HG03432 (cell line): ENCODE measurements around the gene SLC38A1.
"Not testable (repeated sequence)": the region's sequence is repeated elsewhere in the genome, so short reads cannot be mapped to it uniquely, and the experiment has no call there.

Experiments used
- ATAC-seq: cut with Tn5 transposase; IDR thresholded peaks from one replicate; pipeline ENCODE4 v1.9.1; 2021; ENCODE audit warnings: mild to moderate bottlenecking, moderate library complexity; ENCODE audit not compliant: unreplicated experiment

Gene SLC38A1

DNA sequence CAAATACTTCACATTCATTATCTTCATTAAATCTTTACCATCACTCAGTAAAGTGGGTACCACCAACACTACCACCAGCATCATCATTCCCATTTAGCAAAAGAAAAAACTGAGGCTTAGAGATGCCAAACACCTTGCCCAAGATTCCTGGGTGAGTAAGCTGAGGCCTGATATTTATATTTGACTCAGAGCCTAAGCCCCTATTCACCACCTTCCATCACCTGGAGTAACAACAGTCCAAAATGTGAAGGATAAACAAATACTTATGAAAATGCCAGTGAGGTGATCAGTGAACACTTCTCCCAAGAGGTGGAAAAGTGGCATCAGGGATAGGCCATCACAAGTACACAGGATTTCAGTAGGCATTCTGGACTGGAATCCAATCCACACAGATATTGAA, 3.7 kb downstream of the SLC38A1 start:
- ATAC-seq, result no peak

DNA sequence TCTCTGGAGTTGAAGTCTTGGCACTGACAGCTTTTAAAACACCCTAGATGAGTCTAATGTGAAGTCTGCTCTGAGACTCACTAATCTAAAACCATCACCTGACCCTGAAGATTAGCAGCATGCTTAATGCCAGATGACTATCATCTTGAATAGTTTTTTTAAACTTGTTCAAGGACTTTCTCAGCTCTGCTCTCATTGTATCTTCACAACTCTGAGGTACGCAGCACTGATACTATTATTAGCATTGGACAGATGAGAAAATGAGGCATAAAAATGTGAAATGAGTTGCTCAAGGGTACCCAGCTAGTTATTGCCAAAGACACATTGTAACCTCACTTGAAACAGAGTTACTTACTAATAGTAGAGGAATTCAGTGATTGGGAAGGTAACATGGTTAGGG, 4.8 kb downstream of the SLC38A1 start:
- no peak for ATAC-seq

DNA sequence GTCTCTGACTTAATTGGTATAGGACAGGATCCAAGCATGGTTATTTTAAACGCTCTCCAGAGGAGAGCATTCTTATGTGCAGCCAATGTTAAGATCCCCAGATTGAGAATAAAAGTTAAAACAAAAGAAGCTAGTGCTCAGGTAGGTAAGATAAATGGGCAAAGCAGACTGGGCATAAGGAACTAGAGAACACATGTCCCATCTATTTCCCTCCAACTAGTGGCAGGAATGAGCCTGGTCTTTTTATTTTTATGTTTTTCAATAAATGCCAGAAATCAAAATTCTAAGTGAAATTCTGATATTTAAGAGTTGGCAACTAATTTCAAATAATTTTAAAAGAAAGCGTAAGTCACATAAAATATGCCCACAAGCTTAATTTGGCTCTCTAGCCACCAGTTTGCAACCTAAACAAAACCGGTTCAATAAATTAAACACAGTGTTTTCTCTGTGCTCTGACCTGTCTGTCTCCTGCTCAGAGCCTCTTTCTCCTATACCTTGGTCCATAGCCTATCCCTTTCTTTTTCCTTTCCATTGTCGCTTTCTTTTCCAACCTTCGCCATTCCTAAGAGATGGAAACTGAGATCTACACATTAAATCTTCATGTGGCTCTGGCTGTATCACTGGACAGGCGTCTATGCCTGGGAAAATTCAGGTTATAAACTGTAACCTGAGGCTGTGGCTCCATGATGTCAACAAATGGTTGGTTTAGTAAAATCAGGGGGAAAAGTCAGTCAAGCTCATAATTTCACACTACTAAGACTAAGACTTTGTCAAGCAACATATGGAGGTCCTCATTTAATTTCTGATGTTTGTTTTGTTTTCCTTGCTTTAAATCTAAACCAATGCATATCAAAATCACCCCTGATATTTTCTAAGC, 5.5 kb downstream of the SLC38A1 start:
- ATAC-seq, result no peak

DNA sequence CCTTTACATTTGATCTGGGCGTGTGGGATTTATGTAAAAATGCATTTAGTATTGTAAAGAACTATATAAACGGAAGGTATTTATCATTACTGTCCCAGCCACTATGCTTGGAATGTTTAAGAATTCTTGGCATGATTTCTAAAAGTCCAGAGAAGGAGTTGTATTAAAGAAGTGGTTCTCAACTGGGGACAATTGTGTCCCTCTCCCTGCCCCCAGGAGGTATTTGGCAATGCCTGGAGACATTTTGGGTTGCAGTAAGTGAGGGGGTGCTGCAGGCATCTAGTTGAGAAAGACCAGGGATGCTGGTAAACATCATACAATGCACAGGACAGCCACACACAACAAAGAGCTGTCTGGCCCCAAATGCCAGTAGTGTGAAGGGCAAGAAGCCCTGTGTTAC, 7.2 kb downstream of the SLC38A1 start:
- ATAC-seq, result no peak

DNA sequence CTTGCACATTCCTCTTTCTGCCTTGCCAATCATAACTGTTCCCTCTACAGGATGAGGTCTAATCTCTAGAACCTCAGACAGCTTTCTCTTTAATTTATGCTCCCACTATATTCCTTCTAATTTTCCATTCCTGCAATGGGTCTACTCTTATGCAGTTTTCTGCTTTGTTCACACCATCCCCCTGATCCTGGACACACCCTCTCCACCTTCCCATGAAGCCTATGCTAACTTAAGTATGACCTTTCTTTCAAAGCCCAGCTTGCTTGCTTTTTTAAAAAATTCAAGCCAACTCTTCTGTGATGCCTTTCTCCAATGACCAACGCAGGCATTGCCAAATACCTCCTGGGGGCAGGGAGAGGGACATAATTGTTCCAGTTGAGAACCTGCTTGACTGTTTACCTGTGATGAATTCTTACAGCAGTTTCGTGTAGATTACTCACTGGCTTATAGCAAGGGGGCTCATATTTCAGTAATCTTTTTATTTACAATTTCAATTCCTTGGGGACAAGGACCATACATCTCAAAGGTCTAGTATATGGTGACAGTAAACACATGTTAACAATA, 7.8 kb downstream of the SLC38A1 start:
- no peak for ATAC-seq

DNA sequence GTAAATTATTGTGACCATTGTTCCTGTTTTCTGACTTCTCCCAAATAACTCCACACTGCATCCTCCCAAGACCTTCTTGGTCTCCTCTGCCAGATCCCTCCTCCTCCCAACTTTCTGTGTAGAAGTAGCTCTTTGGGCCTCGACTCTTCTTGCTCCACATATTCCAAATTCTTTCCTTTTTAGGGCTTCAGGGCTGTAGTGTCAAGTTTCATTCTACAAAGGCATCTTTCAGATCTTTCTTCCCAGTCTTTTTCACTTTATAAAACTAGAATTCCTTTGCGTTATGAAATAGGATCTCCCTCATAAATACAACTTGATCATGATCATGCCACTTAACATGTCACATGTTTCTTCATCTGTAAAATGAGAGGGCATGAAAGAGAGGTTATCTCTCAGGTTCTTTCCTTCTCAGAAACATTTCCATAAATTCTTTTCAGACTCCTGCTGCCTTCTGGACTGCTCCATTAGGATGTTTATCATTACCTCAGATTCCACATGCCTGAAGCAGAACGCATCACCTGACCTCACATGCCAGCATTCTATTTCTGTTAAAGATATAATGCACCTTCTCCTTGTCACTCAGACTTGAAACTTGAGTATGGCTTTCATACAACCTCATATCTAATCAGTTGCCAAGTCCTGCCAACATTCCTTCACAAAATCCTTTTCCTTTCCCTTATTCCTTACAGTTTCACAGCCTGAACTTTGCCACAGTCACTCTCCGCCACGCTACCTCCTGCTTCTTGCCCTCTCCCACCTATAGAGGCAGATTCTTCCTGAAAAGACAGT, 8.5 kb downstream of the SLC38A1 start:
- no peak for ATAC-seq

DNA sequence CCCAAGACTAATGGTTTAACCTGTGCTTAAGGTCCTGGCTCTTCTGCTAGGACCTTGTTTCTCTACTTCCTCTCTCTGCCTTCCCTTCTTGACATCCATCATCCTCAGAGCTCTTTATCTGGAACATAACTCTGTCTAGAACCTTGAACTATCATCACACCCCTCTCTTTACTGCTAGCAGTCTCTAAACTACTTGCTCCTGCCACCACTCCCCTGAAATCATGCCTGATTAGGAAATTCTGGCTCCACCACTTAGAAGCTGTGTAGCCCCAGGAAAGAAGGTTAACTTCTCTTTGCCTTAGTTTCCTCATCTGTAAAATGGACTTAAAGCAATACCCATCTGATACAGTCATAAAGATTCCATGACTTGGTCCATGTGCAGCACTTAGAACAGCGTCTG, 9.1 kb downstream of the SLC38A1 start:
- ATAC-seq, result no peak

DNA sequence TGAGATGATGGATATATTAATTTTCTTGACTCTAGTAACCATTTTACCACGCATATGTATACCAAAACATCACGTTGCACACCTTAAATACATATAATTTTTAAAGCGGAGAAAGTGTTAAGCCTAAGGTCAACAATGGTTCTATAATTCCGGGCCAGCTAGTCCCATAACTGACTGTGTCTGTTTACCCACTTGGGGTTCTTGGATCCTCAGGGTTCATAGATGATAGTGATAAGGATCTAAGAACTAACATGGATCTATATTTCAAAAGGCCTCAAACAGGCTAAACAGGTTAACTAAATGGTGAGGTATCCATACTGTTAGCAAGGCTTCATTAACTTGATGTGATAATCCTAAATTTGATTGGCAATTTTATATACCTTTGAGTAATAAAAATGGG, 9.8 kb downstream of the SLC38A1 start:
- ATAC-seq, result no peak

DNA sequence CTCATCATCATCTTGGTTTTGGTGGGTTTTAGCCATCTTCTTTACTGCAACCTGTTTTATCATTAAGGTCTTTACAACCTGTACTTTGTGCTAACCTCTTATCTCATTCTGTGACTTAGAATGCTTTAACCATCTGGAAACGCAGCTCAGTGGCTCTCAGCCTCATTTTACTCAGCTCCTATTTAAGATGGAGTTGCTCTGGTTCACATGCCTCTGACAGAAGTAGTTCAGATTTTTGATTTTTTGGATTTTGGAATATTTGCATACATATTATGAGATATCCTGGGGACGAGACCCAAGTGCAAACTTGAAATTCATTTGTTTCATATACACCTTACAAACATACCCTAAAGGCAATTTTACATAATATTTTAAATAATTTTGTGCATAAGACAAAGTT, 10.7 kb downstream of the SLC38A1 start:
- ATAC-seq, result no peak

DNA sequence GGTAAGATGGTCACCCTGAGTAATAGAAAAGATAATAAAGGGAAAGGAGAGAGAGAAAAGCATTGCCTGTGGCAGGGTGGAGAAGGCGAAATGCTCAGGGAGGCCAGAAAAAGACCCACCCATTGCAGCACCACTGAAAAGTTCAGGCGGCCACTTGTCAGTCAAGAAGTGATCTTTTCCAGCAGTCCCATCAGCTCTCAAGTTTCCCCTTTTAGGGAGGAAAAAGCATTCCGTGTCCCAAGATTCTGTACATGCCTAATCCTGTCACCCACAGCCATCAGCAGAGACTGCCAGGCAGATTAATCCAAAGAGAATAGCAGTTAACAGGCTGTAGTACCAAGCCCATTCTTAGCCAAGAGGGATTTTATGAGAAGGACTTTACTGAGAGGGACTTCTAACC, 11.9 kb downstream of the SLC38A1 start:
- ATAC-seq, result no peak

DNA sequence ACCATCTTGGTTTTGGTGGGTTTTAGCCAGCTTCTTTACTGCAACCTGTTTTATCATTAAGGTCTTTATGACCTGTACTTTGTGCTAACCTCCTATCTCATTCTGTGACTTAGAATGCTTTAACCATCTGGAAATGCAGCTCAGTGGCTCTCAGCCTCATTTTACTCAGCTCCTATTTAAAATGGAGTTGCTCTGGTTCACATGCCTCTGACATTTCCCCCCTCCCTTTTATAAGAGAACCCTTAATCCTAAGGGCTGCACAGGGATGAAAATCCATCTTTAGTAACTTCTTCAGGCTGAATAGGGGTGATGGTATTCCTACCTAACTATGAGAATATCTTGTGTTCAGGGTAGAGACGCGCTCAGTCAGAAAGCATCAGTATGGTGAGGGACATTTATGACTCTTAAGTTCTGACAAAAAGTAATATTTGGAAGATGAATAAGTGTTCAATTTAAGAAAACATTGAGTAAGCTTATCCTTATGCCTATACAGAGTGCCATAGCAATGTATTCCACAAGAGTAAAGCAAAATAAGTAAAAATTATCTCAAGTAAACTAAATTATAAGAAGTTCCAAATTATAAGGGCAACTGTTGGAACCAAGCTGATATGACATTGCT, 15.2 kb downstream of the SLC38A1 start:
- no peak for ATAC-seq

DNA sequence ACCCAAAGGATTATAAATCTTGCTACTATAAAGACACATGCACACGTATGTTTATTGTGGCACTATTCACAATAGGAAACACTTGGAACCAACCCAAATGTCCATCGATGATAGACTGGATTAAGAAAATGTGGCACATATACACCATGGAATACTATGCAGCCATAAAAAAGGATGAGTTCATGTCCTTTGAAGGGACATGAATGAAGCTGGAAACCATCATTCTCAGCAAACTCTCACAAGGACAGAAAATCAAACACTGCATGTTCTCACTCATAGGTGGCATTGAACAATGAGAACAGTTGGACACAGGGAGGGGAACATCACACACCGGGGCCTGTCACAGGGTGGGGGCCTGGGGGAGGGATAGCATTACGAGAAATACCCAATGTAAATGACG, 16.8 kb downstream of the SLC38A1 start:
- not testable (repeated sequence) for ATAC-seq

DNA sequence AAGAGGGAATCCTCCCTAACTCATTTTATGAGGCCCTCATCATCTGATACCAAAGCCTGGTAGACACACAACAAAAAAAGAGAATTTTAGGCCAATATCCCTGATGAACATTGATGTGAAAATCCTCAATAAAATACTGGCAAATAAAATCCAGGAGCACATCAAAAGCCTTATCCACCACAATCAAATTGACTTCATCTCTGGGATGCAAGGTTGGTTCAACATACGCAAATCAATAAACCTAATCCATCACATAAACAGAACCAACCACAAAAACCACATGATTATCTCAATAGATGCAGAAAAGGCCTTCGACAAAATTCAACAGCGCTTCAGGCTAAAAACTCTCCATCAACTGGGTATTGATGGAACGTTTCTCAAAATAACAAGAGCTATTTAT, 18.9 kb downstream of the SLC38A1 start:
- not testable (repeated sequence) for ATAC-seq

DNA sequence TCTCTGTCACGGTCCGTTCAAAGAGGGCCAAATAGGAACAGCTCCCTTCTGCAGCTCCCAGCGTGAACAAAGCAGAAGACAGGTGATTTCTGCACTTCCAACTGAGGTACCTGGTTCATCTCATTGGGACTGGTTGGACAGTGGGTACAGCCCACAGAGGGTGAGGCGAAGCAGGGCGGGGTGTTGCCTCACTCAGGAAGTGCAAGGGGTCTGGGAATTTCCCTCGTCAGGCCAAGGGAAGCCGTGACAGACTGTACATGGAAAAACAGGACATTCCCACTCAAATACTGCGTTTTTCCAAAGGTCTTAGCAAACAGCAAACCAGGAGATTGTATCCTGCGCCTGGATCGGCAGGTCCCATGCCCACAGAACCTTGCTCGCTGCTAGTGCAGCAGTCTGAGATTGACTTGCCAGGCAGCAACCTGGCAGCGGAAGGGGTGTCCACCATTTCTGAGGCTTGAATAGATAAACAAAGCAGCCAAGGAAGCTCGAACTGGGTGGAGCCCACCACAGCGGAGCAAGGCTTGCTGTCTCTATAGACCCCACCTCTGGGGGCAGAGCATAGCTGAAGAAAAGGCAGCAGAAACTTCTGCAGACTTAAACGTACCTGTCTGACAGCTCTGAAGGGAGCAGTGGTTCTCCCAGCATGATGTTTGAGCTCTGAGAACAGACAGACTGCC, 22.7 kb downstream of the SLC38A1 start:
- ATAC-seq, result no peak

DNA sequence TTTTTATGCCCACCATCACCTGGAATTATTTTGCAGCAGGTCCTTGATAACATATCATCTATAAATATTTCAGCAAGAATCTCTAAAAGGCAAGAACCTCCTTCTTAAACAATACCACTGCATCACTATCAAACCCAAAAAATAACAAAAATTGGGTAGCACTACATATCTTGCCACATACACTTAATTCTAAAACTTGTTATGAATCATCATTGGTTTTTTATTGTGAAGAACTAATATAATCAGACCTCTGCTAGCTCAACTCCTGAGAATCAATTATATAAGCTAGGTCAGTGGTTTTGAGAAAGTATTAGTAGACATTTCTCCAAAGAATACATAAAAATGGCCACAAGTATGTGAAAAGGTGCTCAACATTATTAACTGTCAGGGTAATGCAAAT, 23.8 kb downstream of the SLC38A1 start:
- no peak for ATAC-seq

DNA sequence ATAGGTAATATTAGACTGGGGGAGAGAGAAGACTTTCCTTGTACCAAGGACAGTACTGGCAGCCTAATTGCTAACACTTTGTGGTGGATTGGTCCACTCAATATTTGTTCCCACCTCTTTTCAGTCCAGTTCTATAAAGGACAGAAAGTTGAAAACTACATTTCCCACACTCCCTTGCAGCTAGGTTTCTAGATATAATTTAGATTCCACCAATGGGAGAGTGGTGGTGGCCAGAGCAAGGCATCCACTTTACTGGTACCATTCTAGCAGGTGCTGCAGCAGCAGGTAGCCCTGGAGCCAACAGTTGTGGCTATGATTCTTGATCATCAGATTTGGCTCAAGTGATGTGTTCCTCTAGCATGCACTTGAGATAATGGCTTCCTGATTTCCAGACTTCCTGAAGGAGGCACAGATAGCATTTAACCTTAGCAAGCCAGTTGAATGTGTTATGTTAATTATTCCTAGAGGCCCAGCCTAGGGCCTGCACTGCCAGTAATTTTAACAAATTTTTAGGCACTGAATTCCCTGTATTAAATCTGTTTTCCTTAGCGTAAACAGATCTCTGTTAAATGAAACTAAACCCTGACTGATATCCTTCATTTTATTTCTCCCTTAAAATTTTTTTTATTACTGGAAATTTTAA, 24.4 kb downstream of the SLC38A1 start:
- no peak for ATAC-seq

DNA sequence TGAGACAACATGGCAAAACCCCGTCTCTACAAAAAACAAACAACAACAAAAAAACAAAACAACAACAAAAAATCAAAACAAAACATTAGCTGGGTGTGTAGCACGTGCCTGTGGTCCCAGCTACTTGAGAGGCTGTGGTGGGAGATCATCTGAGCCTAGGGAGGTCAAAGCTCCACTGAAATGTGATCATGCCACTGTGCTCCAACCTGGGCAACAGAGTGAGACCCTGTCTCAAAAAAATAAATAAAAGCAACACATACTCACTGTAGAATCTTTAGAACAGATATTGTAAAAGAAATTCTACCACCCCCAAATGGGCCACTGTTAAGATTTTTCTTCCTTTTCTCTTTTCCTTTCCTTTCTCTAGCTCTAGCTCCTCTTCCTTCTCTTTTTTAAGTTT, 26.3 kb downstream of the SLC38A1 start:
- no peak for ATAC-seq

DNA sequence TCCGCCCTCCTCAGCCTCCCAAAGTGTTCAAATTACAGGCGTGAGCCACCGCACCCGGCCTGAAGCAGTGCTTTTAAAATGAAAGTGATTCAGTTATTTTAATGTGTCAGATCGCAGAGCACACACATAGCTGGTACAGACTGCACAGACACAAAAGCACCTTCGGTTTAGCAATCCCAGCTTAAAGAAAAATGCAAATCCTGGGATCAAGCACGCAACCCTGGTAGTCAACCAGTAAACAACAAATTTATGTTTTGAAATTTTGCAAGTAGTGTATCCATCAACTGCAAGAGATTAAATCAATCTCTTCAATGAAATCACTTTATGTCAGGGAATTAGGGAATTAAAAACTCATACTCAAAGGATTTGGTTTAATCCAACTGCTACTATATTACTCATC, 28.4 kb downstream of the SLC38A1 start:
- no peak for ATAC-seq

DNA sequence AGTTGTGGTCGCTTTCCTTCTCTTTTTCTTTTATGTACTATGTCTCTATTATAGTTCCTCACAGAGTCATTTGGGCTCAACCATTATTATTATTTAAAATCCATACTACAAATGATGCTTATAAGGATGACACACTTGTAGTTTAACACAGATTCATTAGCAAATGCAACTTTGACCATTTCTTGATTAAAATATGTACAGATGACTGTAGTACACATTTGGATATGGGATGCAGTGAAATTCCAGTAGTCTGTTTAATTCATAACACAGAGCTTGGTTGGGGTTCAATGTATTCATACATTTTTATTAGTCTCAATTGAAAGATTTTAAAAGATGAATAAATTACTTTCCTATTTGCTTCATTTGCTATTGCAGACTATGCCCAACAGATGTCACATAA, 30.0 kb downstream of the SLC38A1 start:
- no peak for ATAC-seq

DNA sequence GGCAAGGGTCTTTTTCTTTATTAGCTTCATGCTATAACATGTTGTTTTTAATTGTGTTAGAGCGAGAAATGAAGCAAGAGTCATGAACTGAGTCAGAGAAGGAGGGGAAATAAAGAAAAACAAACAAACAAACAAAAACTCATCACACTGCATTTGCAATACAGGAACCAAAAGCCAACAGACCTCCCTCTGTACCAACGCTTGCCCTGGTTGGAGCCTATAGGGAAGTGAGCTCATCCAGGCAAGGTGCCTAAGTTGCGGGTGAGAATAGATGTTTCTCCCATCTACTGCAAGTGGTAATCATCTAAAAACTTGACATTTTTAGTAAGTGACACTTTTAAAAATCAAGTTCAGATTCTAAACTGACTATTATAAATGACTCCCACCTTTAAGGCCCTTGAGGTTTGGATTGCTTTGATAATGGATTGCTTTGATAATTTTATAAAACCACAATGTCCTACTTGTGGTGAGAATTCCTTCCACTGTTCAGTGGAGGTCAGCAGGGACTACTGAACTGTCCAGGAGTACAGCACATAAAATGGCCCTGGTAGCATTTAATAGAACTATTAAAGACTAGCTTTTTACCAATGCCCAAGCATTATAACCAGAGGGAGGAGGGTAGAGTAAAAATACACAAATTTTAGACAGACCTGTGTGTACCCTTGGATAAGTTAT, 31.3 kb downstream of the SLC38A1 start:
- no peak for ATAC-seq
